DMS 273 (cell line): ENCODE results near the gene RRAGA.
"Not testable (repeated sequence)": the region's sequence is repeated elsewhere in the genome, so short reads cannot be mapped to it uniquely, and the experiment has no call there.

ENCODE experiments used
- DNase-seq: peaks from one replicate; lab custom pipeline; 2025; ENCODE audit not compliant: unreplicated experiment; lab: John Stamatoyannopoulos, UW

Gene RRAGA

GRCh38 chr9:19074836-19075235 lies 25.6 kb downstream of the RRAGA start:
- no peak for DNase-seq

GRCh38 chr9:19085295-19085694 lies 36.1 kb downstream of the RRAGA start:
- DNase-seq, result peak; percentile 47

GRCh38 chr9:19087106-19088000 lies 38.1 kb downstream of the RRAGA start:
- DNase-seq, result no peak

- not testable (repeated sequence) for DNase-seq
These were observed 48.2 kb downstream of the RRAGA start for GRCh38 chr9:19097431-19097830.
